Fibroblast of skin of right quadriceps (primary cell): Measurements from ENCODE around the gene PLEKHN1.

Experiments used
- DNase-seq: peaks from one replicate; pipeline ENCODE4 v3.0.0-alpha.2; 2013

Gene PLEKHN1

DNA sequence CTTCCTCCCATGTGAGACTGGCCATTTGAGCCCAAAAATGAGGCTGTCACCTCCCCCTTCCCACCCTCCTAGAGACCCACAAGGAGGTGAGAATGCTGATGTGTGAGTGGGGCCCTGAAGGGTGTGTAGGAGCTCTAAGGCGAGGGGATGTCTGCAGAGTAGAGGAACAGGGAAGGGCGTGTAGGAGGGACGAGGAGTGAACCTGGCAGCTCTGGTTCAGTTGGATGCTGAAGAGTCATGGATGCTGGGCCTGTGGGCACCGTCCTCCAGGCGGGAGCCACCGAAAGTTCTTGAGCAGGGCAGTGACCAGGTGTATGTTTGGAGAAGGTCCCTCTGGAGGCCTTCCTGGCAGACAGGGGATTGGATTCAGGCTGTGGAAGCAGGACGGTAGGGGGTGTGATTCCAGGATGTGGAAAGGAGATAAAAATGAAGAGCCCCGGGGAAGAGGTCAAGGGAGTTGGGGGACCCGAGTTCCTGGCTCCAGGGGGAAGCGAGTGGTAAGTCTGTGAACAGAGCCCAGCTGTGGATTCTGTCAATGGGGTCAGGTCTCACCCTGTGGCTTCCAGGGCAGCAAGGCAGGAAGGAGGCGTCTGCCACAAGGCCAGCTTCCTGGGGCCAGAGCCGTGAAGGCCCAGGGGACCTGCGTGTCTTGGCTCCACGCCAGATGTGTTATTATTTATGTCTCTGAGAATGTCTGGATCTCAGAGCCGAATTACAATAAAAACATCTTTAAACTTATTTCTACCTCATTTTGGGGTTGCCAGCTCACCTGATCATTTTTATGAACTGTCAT lies 34.7 kb upstream of the PLEKHN1 start:
- DNase-seq, result no peak

GRCh38 chr1:932173-932510 lies 34.1 kb upstream of the PLEKHN1 start:
- no peak for DNase-seq

- no peak for DNase-seq
Observed at GRCh38 chr1:932776-933602, 33.3 kb upstream of the PLEKHN1 start.

GRCh38 chr1:933603-933940 lies 32.7 kb upstream of the PLEKHN1 start:
- DNase-seq, result no peak

DNA sequence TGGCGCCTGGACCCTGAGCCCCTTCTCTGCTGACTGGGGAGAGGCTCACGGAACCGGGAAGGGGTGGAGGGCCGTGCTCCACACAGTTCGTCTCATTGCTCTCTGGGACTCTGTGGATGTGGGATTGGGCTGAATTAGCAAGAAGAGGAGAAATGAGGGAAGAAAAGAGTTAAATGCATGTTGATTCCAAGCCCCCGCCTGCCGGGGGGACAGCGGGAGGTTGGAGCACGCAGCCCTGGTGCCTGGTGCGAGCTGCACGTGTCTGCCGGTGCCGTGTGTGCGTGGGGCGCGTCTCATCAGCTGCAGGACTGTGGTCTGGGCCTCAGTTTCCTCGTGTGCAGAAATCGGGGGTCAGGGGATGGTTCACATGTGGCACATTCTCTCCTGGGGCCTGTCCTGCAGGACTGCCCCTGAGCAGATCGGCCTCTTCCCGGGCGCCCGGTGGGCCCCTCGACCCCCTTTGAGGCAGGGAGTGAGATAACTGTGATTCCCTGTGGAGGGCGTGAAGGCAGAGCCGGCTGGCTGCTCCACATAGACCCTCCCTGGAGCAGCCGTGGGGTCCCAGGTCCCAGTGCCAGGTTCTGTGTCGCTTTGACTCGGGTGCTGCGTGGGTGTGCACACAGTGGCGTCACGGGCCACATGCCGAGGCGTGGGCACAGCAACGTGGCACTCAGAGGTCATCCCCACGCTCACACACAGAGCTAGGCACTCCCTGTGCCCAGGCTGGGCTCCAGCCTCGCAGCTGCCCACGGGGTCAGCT lies 31.1 kb upstream of the PLEKHN1 start:
- no peak for DNase-seq

DNA sequence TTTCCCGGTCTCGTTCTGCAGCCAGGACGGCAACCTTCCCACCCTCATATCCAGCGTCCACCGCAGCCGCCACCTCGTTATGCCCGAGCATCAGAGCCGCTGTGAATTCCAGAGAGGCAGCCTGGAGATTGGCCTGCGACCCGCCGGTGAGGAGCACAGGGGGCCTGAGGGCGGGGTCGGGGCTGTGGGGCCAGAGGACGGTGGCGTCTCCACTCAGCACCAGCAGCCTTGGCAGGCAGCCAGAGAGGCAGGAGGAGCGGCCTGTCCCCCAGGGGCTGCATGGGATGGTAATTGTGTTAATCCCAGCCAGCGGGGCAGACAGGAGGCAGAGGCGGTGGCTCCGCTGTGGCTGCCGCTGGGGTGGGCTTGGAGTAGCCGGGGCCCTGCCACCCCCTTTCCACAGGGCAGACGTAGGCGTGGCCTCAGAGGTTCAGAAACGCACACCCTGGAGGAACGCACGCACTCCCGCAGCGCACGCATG lies 30.5 kb upstream of the PLEKHN1 start:
- DNase-seq, result peak; percentile 72

DNA sequence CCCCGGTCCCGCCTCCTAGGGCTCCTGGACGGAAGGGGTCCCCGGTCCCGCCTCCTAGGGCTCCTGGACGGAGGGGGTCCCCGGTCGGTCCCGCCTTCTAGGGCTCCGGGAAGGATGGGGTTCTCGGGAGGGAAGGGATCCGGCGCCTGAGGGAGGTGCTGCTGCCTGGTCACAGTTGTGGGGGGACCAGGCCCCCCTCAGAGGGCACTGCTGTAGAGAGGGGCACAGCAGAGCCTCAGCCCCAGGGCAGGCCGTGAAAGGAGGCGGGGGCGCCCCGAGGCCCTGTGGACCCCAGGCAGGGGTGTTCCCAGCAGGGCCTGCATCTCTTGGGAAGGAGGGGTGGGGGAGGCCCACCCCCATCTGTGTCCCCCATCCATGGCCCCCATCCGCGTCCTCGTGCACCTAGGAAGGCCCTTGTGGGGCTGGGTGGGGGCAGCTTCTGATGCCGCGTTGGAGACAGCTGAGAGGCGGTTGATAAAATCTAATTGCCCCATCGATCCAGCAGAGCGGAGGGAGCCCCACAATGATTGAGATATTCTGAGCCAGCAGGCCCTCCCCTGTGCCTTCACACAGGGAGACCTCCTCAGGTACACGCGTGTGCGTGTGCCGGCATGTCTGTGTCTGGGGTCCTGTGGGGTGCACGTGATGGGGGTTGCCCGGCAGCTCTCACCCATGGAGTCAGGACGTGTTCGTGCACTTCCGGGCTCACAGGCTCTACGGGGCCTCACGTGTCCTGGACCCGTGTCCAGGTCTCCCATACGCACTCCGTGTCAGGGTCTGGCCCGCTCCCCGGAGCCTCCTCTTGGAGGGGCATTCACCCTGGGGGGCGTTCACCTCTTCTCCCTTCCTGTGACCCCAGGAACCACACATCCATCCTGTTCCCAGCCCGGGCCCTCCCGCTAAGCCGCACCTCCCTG lies 29.7 kb upstream of the PLEKHN1 start:
- no peak for DNase-seq

GRCh38 chr1:937521-937920 lies 28.8 kb upstream of the PLEKHN1 start:
- no peak for DNase-seq

DNA sequence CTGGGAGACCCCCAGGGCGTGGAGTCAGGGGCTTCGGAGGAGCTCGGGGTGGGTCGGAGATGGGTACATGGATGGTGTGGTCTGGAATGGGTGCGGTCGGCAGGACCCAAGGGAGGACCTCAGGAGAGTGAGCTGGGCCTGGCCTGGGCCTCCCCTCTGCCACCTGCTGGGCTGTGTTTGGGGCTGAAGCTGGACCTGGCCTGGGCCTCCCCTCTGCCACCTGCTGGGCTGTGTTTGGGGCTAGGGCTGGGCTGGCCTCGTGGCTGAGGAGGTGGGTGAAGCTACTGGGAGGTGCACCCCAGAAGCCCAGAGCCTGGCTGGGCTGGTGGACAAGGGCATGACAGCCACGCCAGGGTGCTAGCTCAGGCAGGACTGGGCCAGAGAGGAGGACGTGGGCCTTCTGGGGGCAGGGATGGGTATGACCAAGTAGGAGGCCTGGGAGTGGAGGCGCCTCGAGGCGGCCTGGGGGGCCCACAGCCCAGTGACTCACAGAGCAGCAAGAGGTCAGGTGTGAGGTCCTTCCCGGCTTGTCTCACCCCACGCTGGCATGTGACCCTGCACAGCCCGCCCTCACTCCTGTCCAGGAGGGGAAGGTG lies 28.1 kb upstream of the PLEKHN1 start:
- no peak for DNase-seq

GRCh38 chr1:938711-939489 lies 27.4 kb upstream of the PLEKHN1 start:
- no peak for DNase-seq

DNA sequence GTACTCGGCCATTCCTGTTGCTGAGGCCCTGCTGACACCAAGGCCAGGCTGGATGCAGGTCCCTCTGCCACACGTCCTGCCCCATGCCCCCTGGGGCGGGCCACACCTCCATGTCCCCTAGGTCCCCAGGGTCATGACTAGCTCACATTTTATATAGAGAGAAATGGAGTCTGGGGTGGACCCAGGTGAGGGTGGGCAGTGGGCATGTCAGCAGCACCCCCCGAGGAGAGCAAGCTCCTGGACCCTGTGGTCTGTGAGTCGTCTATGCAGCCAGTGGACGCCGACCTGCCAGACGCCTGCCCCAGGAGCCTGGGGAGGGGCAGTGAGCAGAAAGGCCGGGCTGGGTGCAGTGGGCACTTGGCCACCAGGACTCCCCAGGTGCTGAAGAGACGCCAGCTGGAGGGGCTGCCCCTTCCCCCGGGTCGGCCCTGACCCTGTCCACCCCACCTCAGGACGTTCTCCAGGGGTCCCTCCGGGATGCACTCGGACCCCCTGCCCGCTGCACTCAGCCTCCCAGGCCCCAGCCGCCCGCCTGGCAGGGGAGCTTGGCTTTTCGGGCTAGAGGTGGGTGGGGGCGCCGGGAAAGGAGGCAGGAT lies 26.7 kb upstream of the PLEKHN1 start:
- DNase-seq, result no peak

DNA sequence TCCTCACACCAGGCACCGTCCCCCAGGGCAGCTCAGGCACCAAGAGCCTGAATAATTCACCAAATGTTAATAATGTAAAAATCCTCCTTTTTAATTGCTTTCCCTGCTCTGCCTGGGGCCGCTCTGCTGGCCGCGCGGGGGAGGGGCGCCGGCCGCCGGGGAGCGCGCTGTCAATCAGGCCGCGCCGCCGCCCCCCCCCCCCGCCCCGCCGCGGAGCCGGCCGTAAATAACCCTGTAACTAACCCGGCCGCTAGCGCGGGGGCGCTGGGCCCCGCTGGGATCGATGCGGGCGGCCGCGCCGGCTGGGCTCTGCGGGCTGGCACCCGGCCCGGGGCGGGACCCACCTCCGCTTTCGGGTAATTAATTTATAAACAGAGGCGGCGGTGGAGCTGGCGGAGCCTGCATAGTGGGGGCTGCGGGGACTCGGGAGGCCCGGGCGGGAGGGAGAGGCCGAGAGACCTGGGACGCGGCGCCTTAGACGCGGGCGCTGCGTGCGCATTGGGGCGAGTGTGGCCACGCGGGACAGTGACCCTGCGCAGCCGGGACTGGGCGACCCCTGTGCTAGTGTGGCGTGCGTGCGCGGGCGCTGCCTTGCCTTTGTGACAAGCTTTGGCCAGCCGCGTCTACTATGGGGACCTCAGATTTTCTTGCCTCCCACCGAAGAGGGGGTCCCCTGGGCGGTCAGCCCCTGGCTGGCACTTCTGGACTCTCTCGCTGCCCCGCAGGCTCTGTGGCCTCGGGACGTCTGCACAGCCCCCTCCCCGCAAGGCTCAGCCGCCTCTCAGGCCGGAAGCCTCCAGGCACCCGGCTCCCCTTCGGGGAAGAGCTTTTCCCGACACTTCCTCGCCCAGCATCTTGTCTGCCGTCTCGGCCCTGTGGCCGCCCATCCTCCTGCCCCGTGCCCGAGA lies 25.9 kb upstream of the PLEKHN1 start:
- peak; percentile 89 for DNase-seq

DNA sequence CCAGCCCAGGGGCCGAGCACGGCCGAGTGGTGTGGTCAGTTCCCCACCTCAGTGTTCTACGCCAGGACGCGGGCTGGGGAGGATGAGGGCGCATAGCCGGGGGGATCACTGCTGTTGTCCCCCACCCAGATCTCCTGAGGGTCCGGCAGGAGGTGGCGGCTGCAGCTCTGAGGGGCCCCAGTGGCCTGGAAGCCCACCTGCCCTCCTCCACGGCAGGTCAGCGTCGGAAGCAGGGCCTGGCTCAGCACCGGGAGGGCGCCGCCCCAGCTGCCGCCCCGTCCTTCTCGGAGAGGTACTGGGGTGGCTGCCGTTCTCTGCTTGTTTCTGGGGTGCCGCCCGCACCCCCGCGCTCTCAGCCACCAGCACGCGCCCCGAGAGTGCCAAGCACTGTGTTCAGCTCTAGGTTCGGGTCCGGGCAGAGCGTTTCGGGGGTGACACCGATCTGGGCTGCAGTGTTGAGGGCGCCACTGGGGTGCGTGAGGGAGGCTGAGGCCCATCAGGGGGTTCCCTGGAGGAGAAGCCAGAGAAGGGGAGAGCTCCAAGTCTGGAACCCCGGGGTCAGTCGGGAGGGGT lies 25.2 kb upstream of the PLEKHN1 start:
- no peak for DNase-seq

DNA sequence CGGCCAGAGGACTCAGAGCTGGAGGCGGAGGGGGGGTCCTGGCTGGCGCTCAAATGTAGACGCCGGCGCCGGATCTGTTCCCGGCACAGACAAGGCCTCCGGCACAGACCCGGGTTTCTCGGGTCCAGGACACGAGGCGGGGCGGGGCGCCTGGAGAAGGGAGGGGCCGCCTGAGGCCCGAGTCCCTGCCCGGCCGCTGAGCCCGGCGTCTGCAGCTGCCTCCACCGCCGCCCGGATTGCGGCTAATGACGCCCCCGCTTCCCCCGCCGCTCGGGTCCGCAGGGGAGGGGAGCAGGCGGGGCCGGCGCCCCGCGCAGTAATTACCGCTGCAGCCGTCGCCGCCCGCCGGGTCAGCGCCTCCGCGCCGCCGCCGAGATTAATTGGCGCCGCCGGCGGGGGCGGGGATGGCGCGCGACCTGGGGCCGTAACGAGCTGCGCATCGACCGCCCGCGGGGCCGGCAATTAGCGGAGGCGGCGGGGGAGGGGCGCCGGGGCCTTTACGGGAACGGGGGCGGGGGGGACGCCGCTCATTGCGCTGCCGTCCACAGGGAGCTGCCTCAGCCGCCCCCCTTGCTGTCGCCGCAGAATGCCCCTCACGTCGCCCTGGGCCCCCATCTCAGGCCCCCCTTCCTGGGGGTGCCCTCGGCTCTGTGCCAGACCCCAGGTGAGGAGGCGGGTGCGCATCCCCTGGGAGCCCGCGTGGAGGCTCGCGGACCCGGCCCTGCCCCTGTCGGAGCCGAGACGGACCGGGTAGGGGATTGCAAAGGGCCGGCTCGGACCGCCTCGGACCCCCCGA lies 24.5 kb upstream of the PLEKHN1 start:
- DNase-seq, result peak; percentile 93

GRCh38 chr1:942411-942821 lies 23.9 kb upstream of the PLEKHN1 start:
- no peak for DNase-seq

DNA sequence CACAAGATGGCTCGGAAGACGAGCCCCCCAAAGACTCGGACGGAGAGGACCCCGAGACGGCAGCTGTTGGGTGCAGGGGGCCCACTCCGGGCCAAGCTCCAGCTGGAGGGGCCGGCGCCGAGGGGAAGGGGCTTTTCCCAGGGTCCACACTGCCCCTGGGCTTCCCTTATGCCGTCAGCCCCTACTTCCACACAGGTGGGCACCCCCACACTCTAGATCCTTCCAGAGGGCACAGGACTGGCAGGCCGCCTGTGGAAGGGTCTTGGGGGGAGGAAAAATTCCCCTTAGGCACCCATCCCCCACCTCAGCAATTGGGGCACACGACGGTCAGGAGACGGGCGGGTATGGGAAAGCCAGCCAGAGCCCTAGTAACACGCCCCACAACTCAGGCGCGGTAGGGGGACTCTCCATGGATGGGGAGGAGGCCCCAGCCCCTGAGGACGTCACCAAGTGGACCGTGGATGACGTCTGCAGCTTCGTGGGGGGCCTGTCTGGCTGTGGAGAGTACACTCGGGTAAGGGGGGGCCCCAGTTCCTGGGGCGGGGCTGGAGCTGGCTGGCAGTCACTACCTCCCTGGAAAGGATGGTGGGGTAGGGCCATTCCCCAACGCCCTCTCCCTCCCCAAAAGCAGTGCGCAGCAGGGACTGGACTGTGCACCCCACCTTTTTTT lies 23.3 kb upstream of the PLEKHN1 start:
- DNase-seq, result peak; percentile 78

DNA sequence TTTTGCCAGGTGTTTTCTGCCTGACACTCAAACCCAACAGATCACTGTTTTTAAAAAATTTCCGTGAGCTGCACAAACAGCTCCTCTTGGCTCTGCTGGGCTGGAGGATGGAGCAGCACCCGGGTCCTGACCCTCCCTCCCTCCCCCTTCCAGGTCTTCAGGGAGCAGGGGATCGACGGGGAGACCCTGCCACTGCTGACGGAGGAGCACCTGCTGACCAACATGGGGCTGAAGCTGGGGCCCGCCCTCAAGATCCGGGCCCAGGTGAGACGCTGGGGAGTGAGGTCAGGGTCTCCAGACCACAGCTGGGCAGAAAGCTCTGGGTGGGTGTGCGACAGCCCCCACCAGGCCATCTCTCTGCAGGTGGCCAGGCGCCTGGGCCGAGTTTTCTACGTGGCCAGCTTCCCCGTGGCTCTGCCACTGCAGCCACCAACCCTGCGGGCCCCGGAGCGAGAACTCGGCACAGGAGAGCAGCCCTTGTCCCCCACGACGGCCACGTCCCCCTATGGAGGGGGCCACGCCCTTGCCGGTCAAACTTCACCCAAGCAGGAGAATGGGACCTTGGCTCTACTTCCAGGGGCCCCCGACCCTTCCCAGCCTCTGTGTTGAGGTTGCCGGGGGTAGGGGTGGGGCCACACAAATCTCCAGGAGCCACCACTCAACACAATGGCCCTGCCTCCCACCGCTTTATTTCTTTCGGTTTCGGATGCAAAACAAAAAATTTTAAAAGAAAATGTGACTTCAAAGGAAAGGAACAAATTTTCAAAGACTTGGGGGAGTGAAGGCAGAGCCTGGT lies 22.5 kb upstream of the PLEKHN1 start:
- DNase-seq, result no peak
